ENCODE data around the gene FAAP20.
A peak's percentile ranks its signal among the peaks of the same experiment; 100 is the strongest.

The FAAP20 gene

GRCh38 chr1:2189459-2190425, 4.8 kb downstream of the FAAP20 start (continued):
- no peak for TF ChIP-seq KLF1 (tag by site-specific recombination; IDR thresholded peaks at IDR 0.05)
- TF ChIP-seq ZNF416 (tag by site-specific recombination; IDR thresholded peaks at IDR 0.05), result no peak
- TF ChIP-seq PRDM10 (tag by site-specific recombination; IDR thresholded peaks at IDR 0.05), result 0 out of 2 replicates have a peak, but pooled peaks have one; percentile 25
- TF ChIP-seq ZNF138 (tag by site-specific recombination; IDR thresholded peaks at IDR 0.05; ENCODE audit: borderline replicate concordance), result no peak
- TF ChIP-seq ZNF544 (tag by site-specific recombination; IDR thresholded peaks at IDR 0.05), result no peak
- no peak for TF ChIP-seq ZNF548 (tag by site-specific recombination; IDR thresholded peaks at IDR 0.05)
- peak; percentile 49 for TF ChIP-seq KLF9 (tag by site-specific recombination; IDR thresholded peaks at IDR 0.05; ENCODE audit: low read depth)
- no peak for TF ChIP-seq SCRT1 (tag by site-specific recombination; IDR thresholded peaks at IDR 0.05; ENCODE audit: borderline replicate concordance)
- peak; percentile 48; the same call in 1 of the 2 replicates for TF ChIP-seq ZNF692 (tag by site-specific recombination; IDR thresholded peaks at IDR 0.05)
- peak; percentile 81 for TF ChIP-seq GLIS2 (tag by site-specific recombination; IDR thresholded peaks at IDR 0.05)
- TF ChIP-seq ZNF626 (tag by site-specific recombination; IDR thresholded peaks at IDR 0.05), result no peak
- TF ChIP-seq ZNF645 (tag by site-specific recombination; IDR thresholded peaks at IDR 0.05), result no peak
- TF ChIP-seq ZNF239 (tag by site-specific recombination; IDR thresholded peaks at IDR 0.05), result no peak
- no peak; the same call in 1 of the 2 replicates for TF ChIP-seq TCF7L2 (IDR thresholded peaks at IDR 0.05; ENCODE audit: borderline replicate concordance, low read depth, low read length)
- no peak for TF ChIP-seq ZNF792 (tag by site-specific recombination; IDR thresholded peaks at IDR 0.05)
- TF ChIP-seq ZFP69B (tag by site-specific recombination; IDR thresholded peaks at IDR 0.05), result 0 out of 2 replicates have a peak, but pooled peaks have one; percentile 21
- TF ChIP-seq ZNF16 (tag by site-specific recombination; IDR thresholded peaks at IDR 0.05; ENCODE audit: low read depth), result no peak
- TF ChIP-seq ZNF121 (tag by site-specific recombination; IDR thresholded peaks at IDR 0.05), result 0 out of 2 replicates have a peak, but pooled peaks have one; percentile 1
- no peak for TF ChIP-seq OVOL3 (tag by site-specific recombination; IDR thresholded peaks at IDR 0.05)
- TF ChIP-seq ZNF677 (tag by site-specific recombination; IDR thresholded peaks at IDR 0.05), result no peak
- no peak for TF ChIP-seq ZNF701 (tag by site-specific recombination; IDR thresholded peaks at IDR 0.05)
- TF ChIP-seq ZNF433 (tag by site-specific recombination; IDR thresholded peaks at IDR 0.05; ENCODE audit: low read depth), result no peak
- no peak for TF ChIP-seq ZNF571 (tag by site-specific recombination; IDR thresholded peaks at IDR 0.05)
- TF ChIP-seq, protein P1, sequence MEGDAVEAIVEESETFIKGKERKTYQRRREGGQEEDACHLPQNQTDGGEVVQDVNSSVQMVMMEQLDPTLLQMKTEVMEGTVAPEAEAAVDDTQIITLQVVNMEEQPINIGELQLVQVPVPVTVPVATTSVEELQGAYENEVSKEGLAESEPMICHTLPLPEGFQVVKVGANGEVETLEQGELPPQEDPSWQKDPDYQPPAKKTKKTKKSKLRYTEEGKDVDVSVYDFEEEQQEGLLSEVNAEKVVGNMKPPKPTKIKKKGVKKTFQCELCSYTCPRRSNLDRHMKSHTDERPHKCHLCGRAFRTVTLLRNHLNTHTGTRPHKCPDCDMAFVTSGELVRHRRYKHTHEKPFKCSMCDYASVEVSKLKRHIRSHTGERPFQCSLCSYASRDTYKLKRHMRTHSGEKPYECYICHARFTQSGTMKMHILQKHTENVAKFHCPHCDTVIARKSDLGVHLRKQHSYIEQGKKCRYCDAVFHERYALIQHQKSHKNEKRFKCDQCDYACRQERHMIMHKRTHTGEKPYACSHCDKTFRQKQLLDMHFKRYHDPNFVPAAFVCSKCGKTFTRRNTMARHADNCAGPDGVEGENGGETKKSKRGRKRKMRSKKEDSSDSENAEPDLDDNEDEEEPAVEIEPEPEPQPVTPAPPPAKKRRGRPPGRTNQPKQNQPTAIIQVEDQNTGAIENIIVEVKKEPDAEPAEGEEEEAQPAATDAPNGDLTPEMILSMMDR (tag by site-specific recombination; IDR thresholded peaks at IDR 0.05), result 0 out of 2 replicates have a peak, but pooled peaks have one; percentile 14
- no peak for TF ChIP-seq ZNF2 (tag by site-specific recombination; IDR thresholded peaks at IDR 0.05)
- TF ChIP-seq ZNF580 (tag by site-specific recombination; IDR thresholded peaks at IDR 0.05), result no peak
- TF ChIP-seq ZNF311 (tag by site-specific recombination; IDR thresholded peaks at IDR 0.05; ENCODE audit: borderline replicate concordance), result no peak
- no peak for TF ChIP-seq HOXD13 (CRISPR knock-in tag; IDR thresholded peaks at IDR 0.05; ENCODE audit: borderline replicate concordance)
- no peak for TF ChIP-seq ZSCAN30 (tag by site-specific recombination; IDR thresholded peaks at IDR 0.05)
- TF ChIP-seq, protein P2, sequence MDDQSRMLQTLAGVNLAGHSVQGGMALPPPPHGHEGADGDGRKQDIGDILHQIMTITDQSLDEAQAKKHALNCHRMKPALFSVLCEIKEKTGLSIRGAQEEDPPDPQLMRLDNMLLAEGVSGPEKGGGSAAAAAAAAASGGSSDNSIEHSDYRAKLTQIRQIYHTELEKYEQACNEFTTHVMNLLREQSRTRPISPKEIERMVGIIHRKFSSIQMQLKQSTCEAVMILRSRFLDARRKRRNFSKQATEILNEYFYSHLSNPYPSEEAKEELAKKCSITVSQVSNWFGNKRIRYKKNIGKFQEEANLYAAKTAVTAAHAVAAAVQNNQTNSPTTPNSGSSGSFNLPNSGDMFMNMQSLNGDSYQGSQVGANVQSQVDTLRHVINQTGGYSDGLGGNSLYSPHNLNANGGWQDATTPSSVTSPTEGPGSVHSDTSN (CRISPR knock-in tag; IDR thresholded peaks at IDR 0.05), result no peak
- no peak for TF ChIP-seq ZNF747 (tag by site-specific recombination; IDR thresholded peaks at IDR 0.05)
